Hepatocyte (in vitro differentiated cells): ENCODE measurements around the gene CCDC28B.

ENCODE experiments used
- CTCF ChIP-seq: fragments of 200-600 bp; sonication (generic); IDR thresholded peaks from 2 replicates; pipeline ENCODE4 v1.5.1; 2016; ENCODE audit warnings: antibody characterized with exemption, mild to moderate bottlenecking; ENCODE audit not compliant: poor library complexity
- EZH2 ChIP-seq: fragments of 200-600 bp; sonication (generic); IDR thresholded peaks from 2 replicates; pipeline ENCODE4 v1.6.1; 2016; ENCODE audit warnings: antibody characterized with exemption, mild to moderate bottlenecking, borderline replicate concordance
- EZH2phosphoT487 ChIP-seq: fragments of 200-600 bp; sonication (generic); IDR thresholded peaks from one replicate; pipeline ENCODE4 v1.6.1; 2018; ENCODE audit warnings: antibody characterized with exemption, mild to moderate bottlenecking, low read depth, moderate library complexity; ENCODE audit not compliant: unreplicated experiment, severe bottlenecking

- TF ChIP-seq CTCF (no peak), EZH2 (no peak), EZH2phosphoT487 (no peak)
Measured at GRCh38 chr1:32221980-32222755, 21.8 kb downstream of the CCDC28B start, which contains the start of the genes EIF3I and TMEM234.
